Heart right ventricle (tissue), 16 donors: ENCODE measurements around the gene BACE1-AS. TPM values are rescaled to one million over a fixed set of nuclear protein-coding genes. Genes with fewer than 3 reads are reported as not detected.

ENCODE experiments used
- ATAC-seq, 8 donors: fragments of 200-7000 bp; cut with Tn5 transposase; one replicate each; pipeline ENCODE4 v1.9.1; 2020; ENCODE audit warnings: mild to moderate bottlenecking in 8 of 8, moderate library complexity in 8 of 8, moderate number of reproducible peaks in 1 of 8
- DNase-seq, 2 donors: peaks; one replicate each; pipeline ENCODE4 v3.0.0-alpha.2; 2020
- H3K27ac ChIP-seq, 10 donors: fragments of 200-600 bp; sonication (generic) in 2 of 10; one replicate each; pipeline versions ENCODE4 v1.5.0 to v1.8.0; 2020 to 2022; ENCODE audit warnings: mild to moderate bottlenecking in 3 of 10
- H3K27me3 ChIP-seq, 7 donors: fragments of 200-600 bp; one replicate each; pipeline ENCODE4 v1.8.0; 2021 to 2022; ENCODE audit warnings: mild to moderate bottlenecking in 2 of 7
- H3K36me3 ChIP-seq, 9 donors: fragments of 200-600 bp; sonication (generic) in 1 of 9; one replicate each; pipeline versions ENCODE4 v1.5.0 to v1.8.0; 2020 to 2022; ENCODE audit warnings: mild to moderate bottlenecking in 2 of 9
- H3K4me1 ChIP-seq, 9 donors: fragments of 200-600 bp; sonication (generic) in 1 of 9; one replicate each; pipeline versions ENCODE4 v1.5.0 to v1.8.0; 2020 to 2022; ENCODE audit warnings: mild to moderate bottlenecking in 4 of 9
- H3K4me3 ChIP-seq, 10 donors: fragments of 200-600 bp; sonication (generic) in 2 of 10; one replicate each; pipeline versions ENCODE4 v1.5.0 to v1.8.0; 2020 to 2022; ENCODE audit warnings: mild to moderate bottlenecking in 7 of 10, moderate library complexity in 2 of 10
- H3K9me3 ChIP-seq, 11 donors: fragments of 200-600 bp in 10 of 11; sonication (generic) in 2 of 11; one replicate each; pipeline versions ENCODE4 v1.5.0 to v1.8.0; 2013 to 2022; ENCODE audit warnings: mild to moderate bottlenecking in 2 of 11, control low read depth in 1 of 11, moderate library complexity in 1 of 11
- CTCF ChIP-seq, 9 donors: fragments of 200-600 bp; sonication (generic) in 2 of 9; IDR thresholded peaks; one replicate each; pipeline versions ENCODE4 v1.5.0 to v1.8.0; 2021 to 2022; ENCODE audit warnings: antibody characterized with exemption in 9 of 9, mild to moderate bottlenecking in 5 of 9, moderate library complexity in 1 of 9
- WGBS, 2 donors: extraction: QIAGEN DNeasy Blood & Tissue Kit; methylation state at CpG; one replicate each; pipeline ENCODE4 v1.1.7; 2013; ENCODE audit warnings: inconsistent platforms in 1 of 2; 5-methylcytosine and 5-hydroxymethylcytosine counted together
- intact Hi-C, 10 donors: fragments of 100-400 bp; cut with DNase I; formaldehyde crosslinking; loops; one replicate each; pipeline versions ENCODE4 v1.11.1 to v1.14.2; 2022
- polyA plus RNA-seq, 2 donors: library from polyadenylated mRNA; stranded (reverse); fragments of 200-250 nt; gene quantifications; one replicate each; pipeline ENCODE4 v1.2.3, GENCODE V29; 2013
- total RNA-seq, 10 donors: library from RNA; stranded (reverse); fragmentation: NEBNext Ultra II Directional in 3 of 10; extraction: Animal tissue kit (Norgen Biotek cat#: 25700) in 3 of 10; gene quantifications; one replicate each; pipeline versions ENCODE4 v1.2.1 to v1.2.4, GENCODE V29; 2021 to 2023
- donor health status: Arrhythmogenic right ventricular cardiomyopathy.
- donor health status: ischemic (EF 13 %, LVEDD 7.1; RV severe dilation, severe dysfunction).
- donor health status: healthy with polysubstance abuse.
- donor health status: DM: no; HTN: yes; CAD: no.
- donor health status: DM: no; HTN: no; CAD: no.
- donor health status: ischemic (EF 25% LVEDD 6.9; RV normal size, moderate dysfunction).
- donor health status: ischemic (EF 25% LVEDD 5.7; RV mildly dilated, moderate dysfunction).
- donor health status: healthy.
- donor health status: DM: yes; HTN: yes; CAD: no.
- donor health status: Ischemic cardiomyopathy.
- donor health status: ischemic (EF 35%, LVEDD 5.7; RV mildly dilated, moderate dysfunction).
- donor health status: nonischemic (EF 11% LVEDD 7.7; RV severe dilation, severe dysfunction).
- donor health status: DM: yes; HTN: yes; CAD: no.
- donor health status: PGD.
- donor health status: ischemic (EF 29% LVEDD 5.4; RV normal size, mild dysfunction).
- donor health status: nonischemic (EF 23%, LVEDD 6.1; RV moderate dilation, normal function).

The BACE1-AS gene
- total and polyA plus RNA-seq, 12 donors = 3.9 to 20.0 (median 11.9) TPM

GRCh38 chr11:117309310-117309709 is 18.2 kb downstream of the BACE1-AS start:
- Histone ChIP-seq H3K36me3 (peaks cover 0 to 11% (median 0%) of the 10 kb centered on the region in 9 donors), H3K4me1 (peaks cover 0 to 15% (median 2%) of the 10 kb centered on the region in 9 donors), H3K27me3 (no peaks in the 10 kb centered on the region), H3K9me3 (no peaks in the 10 kb centered on the region), H3K27ac (no peak overlapping the region), H3K4me3 (no peak overlapping the region)
- DNase-seq (no peak), ATAC-seq (no peak)
- no peak for TF ChIP-seq CTCF (IDR thresholded peaks at IDR 0.05)
- intact Hi-C loops = no loop called here
- WGBS, 2 donors = 89 to 93% methylated on average over 7 of the region's 7 CpGs

GRCh38 chr11:117313091-117313490 is 21.9 kb downstream of the BACE1-AS start:
- no peak for TF ChIP-seq CTCF (IDR thresholded peaks at IDR 0.05)
- Histone ChIP-seq H3K4me1 (peaks cover 11 to 37% (median 22%) of the 10 kb centered on the region in 9 donors), H3K9me3 (no peaks in the 10 kb centered on the region), H3K27ac (no peak overlapping the region), H3K27me3 (peaks cover 0 to 8% (median 0%) of the 10 kb centered on the region in 7 donors), H3K4me3 (no peak overlapping the region), H3K36me3 (peaks cover 0 to 6% (median 0%) of the 10 kb centered on the region in 9 donors)
- intact Hi-C loops = loop anchor here in 1 of 10 donors (10.0 kb wide), 1 partner anchor 78 kb away; the partner anchor contains the start of genes PCSK7 and RNF214
- WGBS, 2 donors = 82 to 89% methylated on average over 5 of the region's 5 CpGs
- no peak for DNase-seq
- no peak for ATAC-seq

GRCh38 chr11:117313828-117314768 is 23.0 kb downstream of the BACE1-AS start:
- Histone ChIP-seq H3K4me3 (peak overlapping the region in 7 of 10 donors; percentile 70 to 95 (median 90)), H3K27ac (no peak overlapping the region), H3K27me3 (peaks cover 0 to 8% (median 0%) of the 10 kb centered on the region in 7 donors), H3K9me3 (no peaks in the 10 kb centered on the region), H3K4me1 (peaks cover 11 to 37% (median 22%) of the 10 kb centered on the region in 9 donors), H3K36me3 (peaks cover 0 to 6% (median 0%) of the 10 kb centered on the region in 9 donors)
- DNase-seq = no peak
- intact Hi-C loops = loop anchor here in 1 of 10 donors (10.0 kb wide), 1 partner anchor 79 kb away; the partner anchor contains the start of genes PCSK7 and RNF214
- WGBS, 2 donors = 80 to 84% methylated on average over 14 of the region's 14 CpGs
- TF ChIP-seq CTCF (IDR thresholded peaks at IDR 0.05) = no peak
- peak in 1 of 8 donors; percentile 23 for ATAC-seq

GRCh38 chr11:117314840-117315239 is 23.7 kb downstream of the BACE1-AS start:
- intact Hi-C loops = loop anchor here in 2 of 10 donors (5.0 to 10.0 kb wide), 2 partner anchors 80 to 83 kb away; partner anchors contain the start of genes PCSK7 (in 2 of the 2) and RNF214 (in 2 of the 2)
- Histone ChIP-seq H3K36me3 (peaks cover 0 to 6% (median 0%) of the 10 kb centered on the region in 9 donors), H3K4me3 (peak overlapping the region in 9 of 10 donors; percentile 65 to 95 (median 89)), H3K27ac (no peak overlapping the region), H3K9me3 (no peaks in the 10 kb centered on the region), H3K27me3 (peaks cover 0 to 8% (median 0%) of the 10 kb centered on the region in 7 donors), H3K4me1 (peaks cover 11 to 37% (median 22%) of the 10 kb centered on the region in 9 donors)
- WGBS, 2 donors = 19 to 22% methylated on average over 10 of the region's 10 CpGs
- DNase-seq (no peak), ATAC-seq (peak in 1 of 8 donors; percentile 21)
- no peak for TF ChIP-seq CTCF (IDR thresholded peaks at IDR 0.05)
